Inflammatory macrophage (primary cell): ENCODE data around the gene DNAI1.

Experiments
- DNase-seq, 2 donors: peaks; one replicate each; pipeline ENCODE4 v3.0.0-alpha.2; 2020 to 2022

Gene DNAI1

DNA sequence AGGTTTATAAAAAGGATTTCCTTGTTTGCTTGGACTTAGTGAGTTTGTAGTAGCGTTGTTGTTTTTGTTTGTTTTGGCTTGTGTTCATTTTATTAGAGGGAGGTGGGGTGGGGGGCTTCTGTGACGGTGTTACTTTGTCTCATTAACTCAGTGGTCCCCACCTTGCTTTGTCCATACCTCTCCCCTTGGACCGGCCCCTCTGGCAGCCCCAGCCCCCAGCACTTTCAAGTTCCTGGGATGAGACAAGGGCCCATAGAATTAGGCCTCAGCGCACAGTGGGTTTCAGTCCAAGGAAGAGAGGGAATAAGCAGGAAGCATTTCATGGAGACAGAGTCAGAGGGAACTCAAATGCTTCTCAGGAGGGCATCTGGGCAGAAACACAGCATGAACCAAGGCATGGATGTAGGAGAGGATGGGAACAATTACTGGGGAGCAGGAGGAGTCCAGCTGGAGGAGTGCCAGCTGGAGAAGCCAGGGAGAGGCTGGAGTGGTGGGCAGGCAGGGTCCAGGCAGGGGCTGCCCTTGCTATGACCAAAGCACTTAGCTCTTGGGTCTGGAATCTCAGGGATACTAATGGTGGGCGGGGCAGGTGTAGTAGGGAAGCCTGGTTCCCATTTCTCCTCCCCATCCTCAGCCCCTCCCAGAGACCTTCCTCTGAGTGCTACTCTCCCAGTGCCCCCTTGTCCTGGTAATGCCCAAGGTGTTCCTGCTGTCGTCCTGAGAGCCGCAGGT, 87.7 kb downstream of the DNAI1 start:
- DNase-seq, result no peak

DNA sequence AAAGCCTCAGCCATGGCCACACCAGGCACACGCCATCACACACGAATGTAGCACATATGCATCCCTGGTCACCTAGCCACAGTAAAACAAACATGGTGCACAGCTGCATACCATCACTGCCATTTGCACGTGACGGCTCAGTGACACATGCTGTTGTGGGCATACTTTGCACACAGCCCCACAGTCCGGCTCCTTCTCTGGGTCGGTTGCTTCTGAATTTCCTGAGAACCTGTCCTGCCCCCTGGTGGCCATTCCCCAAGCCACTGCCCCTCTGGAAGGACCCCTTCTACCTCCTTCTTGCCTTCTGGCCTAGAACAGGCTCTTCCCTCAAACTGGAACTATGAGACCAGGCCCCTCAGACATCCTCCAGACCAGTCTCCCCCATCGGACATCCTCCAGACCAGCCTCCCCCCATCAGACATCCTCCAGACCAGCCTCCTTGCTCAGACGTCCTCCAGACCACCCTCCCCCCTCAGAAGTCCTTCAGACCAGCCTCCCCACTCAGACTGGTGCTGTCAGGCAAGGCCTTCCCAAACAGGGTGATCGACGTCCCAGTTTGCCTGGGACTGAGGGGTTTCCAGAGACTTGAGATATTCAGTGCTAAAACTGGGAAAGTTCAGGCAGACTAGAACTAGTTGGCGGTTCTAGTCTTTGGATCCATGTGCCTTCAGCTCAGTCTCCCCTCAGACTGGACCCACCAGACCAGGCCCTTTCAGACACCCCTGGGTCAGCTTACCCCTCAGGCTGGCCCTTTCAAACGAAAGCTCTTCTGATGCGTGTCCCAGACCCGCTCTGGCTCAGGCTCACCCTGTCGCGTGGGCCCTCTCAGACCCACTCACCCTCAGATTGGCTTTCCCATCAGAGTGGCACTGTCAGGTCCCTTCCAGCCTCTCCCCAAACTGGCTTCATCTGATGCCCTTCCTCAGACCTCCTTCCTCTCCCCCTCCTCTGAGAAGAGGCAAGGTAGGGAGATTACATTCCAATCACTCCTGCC, 88.5 kb downstream of the DNAI1 start:
- DNase-seq, result peak; percentile 61 to 70

DNA sequence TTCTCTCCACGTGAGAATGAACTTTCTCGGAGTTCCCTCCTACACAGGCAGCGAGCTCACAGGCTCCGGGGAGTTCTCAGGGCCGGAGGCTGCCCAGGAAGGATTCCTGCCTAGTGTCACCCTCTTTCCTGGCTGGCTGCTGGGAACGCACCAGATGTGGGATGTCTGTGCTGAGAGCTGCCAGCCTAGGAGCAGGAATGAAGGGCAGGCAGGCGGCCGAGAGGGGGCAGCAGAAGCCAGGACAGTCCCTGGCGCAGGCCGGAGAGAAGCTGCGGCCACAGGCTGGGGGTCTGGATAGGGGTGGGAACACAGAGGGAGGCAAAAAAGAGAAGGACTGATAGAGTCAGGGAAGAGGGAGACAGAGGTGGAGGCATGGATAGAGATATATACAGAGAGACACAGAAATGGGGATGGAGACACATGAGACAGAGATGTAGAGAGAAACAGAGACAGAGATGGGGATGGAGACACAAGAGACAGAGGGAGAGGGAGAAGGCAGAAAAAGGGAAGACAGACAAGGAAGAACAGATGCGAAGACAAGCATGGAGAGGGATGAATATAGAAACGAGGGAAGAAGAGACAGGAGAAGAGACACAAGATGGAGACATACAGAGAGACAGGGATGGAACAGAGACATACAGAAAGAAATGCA, 89.5 kb downstream of the DNAI1 start:
- peak; percentile 35 to 58 for DNase-seq

DNA sequence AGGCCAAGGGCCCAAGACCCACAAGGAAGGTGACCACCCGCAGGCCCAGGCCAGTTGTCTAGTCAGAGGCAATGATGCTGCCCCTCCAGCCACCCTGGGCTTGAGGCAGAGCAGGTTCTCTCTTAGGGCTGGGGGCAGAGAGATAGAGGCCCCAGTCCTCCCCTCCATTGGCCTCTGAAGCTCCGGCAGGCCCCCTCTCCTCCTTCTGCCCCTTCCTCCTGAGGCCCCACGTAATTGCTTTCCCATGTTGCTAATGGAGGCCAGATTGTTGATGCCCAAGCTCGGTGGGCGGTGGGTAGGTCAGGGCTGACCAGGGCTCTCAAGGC, 90.8 kb downstream of the DNAI1 start:
- no peak for DNase-seq

DNA sequence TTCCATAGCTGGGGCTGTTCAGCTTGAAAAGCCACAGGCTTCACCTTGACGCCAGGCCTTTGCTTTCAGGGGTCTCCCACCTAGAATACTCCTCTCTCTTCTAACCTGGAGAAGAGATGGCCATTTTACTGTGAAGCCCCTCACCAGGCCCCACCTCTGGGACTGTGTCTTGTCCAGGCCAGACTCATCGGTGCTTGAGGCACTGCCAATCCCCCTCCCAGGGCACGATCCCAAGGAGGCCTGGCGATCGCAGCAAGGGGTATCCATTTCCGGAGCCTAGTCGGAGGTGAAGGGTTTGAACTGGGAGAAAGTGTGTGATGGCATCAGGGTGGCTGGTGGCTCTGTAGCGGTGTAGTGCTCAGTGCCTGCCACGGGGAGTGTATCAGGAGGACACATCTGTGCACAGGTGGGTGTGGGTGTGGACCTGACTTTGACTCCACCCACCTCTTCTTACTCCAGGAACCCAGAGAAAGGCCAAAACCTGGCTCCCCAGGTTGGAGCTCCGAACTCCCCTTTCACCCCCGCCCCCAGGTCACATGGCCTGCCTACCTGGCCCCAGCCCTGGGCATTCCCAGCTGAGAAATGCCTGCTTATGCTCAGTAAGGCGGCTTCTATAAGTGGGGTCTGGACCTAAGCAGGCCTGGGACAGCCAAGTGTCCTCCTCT, 91.5 kb downstream of the DNAI1 start:
- no peak for DNase-seq

DNA sequence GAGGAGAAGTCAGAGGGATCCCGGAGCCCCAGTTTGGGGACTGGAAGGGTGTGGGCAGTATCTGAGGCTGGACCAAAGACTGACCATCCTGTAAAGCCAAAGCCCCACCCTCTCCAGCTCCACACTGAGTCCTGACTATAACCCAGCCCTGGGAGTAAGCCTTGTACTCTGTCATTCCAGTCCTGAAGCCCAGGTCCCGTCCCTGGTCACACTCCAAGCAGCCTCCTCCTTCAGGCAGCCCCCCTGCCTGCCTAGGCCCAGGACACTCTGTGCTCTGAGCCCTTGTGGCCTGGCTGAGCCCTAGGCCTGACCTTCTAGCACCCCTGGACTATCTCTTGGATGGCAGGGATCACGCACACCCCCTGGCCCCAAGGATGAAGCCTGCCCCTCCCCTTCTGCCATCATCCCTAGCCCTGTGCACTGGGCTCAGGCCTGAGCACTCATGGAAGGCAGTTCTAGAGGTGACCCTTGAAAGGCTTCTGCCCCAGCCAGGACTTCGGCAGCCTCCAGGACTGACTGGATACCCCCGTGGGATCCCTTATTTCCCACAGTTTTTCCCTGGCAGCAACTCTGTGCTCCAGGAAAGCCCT, 92.2 kb downstream of the DNAI1 start:
- DNase-seq, result no peak

DNA sequence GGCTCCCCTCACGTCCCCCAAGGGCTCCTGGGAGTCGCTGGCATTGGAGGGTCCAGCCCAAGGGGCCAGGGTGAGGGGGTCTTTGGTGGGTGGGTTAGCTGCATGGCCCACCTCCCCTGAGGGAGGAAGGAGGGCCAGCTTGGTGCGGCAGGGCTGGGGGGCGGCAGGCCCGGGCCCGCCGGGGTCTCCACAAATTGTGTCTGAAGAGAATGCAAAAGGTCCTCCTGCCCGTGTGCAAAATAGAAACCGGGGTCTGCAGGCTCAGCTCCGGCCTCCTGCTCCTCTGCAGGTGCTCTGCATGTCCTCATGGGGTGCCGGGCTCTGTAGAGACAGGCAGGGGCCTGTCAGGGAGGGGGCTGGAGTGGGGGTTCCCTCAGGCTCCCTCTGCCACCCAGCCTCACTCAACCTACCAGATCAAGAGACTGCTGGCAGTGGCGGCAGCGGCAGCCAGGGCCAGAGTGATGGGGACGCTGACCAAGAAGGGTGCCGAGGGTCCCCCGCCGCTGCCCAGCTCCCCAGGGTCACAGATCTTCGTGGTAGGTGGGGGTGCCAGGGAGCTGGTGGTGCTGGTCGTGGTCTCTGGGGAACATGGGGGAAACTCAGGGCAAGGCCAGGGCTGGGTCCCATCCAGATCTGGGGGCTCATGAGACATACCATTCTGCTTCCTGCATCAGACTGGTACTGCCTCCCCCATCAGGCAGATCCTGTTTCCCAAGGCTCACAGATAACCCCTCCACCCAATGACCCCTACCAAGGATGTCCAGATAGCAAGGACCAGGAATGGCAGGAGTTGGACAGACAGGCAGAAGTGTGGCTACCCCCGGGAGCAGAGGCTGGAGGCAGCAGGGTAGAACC, 93.4 kb downstream of the DNAI1 start:
- DNase-seq, result no peak

DNA sequence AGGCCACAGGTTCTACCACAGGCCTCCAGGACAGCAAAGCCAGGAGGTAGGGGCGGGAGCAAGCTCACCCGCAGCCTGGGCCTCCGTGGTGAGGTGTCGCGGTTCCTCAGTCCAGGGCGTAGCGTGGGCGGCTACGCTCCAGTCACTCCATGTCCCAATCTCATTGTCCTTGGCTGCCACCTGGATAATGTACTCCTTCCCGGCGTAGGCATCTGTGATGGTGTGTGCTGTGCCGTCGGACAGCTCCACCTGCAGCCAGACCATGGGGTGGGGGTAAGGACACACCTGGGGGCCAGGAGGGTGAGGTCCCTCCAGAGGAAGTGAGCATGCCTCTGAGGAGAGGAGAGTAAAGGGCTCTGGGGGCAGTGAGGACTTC, 94.0 kb downstream of the DNAI1 start:
- DNase-seq, result no peak

DNA sequence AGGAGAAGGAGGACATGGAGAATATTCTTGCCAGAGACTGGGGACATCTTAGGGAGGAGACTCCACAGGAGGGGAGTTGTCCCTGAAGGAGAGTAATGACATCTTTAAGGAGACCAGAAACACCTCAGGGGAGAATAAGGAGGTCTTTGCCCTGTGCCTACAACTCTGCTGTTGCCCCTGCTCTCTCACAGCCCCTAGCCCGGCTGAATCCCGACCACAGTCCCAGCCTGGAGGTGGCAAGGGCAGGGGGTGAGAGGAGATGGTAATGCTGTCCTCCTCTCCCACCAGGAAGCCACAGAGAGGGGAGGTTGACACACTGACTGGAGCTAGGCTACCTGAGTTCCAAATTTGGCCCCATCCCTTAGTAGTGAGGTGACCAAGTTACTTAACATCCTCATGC, 94.4 kb downstream of the DNAI1 start:
- DNase-seq, result no peak

DNA sequence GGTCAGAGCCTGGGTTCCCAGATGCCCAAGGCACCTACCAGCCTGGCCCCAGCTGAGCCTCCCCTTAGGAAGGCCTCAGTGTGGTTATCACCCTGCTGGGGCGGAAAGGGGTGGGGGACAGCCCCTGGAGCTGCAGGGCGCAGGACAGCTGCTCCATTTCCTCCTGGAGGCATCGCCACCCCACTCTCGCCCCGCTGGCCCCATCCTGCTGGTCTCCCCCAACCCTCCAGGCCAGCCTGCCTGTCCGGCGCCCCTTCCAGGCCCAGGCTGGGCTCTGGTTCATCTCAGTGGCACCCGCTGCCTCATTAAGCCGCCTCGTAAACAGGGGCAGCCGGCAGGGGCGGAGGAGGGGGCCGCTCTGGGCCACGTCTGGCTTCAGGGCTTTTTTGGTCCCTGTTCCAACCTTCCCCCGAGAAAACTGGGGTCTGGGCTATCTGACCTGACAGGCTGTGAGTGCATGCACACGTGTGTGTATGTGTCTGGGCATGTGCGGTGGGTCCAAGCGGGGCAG, 95.0 kb downstream of the DNAI1 start:
- DNase-seq, result no peak

DNA sequence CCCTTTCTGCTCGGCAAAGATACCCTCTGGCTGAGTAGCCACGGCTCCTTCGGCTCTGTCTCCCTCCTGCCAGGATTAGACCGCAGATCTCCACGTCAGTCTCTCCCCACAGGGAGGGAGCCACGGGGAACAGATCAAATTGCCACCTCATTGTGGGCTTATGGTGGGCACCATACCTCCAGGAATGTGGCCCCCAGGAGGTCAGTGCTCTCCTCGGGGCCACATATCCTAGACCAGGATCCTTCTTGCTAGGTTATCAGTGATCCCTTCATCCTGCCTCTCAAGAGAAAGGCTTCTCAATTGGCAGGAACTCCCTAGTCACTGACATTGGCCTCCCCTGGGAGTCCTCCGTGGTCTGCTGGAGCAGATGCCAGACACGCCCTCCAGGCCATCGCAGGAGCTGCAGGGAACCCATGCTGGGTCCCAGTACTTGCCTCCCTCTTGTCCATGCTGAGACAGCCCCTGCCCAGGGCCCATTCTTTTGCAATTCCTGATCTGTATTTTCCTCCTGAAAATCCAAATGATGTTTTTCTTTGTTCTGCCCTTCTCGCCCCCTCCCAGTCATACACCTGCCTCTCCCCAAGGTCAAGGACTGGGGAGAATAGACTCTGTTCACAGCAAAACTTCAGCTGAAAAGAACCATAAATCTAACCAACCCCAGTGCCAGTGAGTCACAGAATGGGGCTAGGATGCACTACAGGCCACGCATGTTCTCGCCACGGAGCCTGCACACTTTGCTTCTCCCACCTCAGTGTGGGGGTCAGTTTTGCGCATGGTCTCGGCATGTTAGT, 95.8 kb downstream of the DNAI1 start:
- no peak for DNase-seq

DNA sequence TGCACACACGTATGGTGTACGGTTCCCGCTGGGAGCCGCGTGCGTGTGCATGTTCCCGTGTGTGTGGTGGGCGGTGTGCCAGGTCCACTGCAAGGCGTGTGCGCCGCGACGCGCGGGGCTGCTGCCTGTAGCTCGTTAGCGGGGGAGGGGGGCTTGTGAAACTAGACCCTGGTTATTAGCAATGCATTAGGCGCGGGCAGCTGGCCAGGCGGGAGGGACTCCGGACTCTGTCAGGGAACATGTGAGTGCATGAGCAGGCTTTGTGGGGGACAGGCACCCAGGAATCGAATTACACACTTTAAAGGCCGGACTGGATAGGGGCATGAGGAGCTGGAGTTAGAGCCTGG, 96.4 kb downstream of the DNAI1 start:
- DNase-seq, result no peak

DNA sequence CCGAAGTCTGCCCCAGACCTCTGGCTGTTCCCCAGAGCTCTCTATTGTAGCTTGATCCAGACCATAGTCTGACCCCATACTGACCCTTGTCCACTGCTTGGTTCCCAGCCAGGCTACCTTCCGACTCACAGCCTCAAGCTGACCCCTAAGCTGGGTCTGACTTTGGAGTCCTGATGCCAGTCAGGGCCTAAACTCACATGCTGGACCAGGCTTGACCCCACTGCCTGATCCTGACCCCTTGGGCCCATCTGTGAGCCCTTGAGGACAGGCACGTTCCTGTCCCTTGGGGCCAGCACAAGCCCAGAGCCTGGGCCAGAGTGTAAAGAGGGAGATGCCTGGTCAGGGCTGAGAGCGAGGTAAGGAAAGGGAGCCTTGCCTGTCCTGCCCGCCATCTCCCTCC, 96.9 kb downstream of the DNAI1 start:
- no peak for DNase-seq

DNA sequence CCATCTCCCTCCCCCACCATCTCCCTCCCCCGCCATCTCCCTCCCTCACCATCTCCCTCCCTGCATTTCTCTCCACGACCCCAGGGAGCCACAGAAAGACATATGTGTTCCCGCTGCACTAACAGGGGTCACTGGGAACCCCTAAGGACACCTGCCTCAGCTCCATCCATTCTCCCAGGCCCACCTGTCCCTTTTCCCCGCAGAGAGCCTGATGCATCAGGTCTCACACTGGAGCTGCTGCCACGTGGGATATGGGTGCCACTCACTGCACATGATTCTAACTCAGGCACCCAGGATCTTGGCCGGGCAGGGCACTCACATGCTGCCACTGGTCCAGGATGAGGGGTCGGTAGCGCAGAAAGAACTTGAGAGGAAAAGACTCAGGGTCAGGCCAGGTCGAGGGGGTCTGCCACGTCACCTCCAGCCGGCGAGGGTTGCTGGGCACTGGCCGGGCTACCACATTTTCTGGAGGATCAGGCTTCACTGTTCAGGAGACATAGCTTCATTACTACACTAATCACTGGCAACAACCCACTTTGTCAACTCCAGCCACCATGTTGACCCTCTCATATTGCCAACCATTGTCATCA, 97.4 kb downstream of the DNAI1 start:
- DNase-seq, result no peak

DNA sequence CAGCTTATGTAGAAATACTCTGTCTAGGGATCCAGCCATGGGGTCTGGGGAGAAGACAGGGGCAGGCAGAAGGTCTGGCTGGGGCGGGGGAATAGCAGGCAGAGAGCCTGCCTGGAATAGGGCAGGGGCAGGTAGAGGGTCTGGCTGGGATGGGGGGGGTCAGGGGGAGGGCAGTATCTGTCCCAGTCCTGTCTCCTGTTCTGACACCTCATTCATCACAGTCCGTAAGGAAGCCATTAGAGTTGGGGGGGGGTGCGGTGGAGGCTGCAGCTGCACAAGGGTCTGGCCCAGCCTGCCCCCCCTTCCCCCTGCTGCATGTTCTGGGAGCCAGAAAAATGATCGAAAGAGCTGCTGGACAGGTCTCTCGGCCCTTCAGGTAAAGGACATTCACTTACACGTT, 98.3 kb downstream of the DNAI1 start:
- no peak for DNase-seq

DNA sequence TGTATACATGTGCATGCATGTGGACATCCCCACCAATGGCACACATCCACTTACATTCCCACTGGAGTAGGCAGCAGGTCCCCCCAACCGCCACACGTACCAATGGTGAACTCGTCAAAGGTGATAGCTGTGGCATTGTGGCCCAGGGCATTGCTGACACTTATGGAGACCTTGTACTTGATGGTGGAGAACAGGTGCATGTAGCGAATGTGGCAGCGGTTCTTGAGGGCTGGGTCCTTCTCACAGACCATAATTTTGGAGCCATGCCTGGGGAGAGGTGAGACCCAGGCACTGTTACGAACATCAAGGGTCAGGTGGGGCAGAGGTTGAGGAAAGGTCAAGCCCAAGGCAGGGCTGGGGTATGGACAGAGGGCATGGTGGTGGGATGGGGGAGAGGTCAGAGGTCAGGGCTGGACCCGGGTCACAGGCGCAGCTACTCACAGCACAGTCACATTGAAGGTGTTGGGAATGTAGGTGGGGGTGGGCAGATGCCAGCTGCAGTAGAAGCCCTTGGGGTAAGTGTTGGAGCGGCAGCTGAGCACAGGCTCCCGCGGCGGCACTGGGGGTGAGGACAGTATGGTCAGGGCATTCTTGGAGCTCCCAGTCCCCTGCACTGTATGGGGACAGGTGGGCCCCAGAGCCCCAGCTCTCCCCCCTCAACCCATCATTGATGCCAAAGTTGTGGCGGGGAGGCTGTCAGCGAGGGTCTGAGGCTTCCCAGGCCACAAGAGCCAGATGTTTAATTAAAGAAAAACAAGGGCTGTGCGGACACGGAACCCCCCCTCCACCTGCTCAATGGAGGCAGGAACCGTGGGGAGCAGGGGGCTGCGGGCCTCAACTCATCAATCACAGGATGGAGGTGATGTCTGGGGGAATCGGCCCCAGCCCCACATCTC, 99.1 kb downstream of the DNAI1 start:
- no peak for DNase-seq

DNA sequence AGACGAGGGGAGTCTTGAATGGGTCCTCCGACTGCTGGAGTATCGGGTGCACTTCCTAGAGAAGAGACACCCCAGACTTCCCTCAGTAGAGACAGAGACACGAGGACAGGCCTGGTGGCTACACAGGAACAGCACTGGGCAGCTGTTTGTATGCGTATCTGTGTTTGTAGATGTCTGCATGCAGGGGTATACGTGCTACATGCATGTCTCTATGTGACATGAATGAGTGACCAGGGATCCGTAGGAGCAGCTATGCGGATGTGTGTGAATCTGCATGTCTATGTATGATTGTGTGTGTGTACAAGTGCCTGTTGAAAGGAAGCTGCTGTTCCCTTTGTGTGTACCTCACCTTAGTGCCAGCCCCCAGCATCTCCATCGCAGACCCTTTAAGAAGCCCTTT, 99.8 kb downstream of the DNAI1 start:
- no peak for DNase-seq

DNA sequence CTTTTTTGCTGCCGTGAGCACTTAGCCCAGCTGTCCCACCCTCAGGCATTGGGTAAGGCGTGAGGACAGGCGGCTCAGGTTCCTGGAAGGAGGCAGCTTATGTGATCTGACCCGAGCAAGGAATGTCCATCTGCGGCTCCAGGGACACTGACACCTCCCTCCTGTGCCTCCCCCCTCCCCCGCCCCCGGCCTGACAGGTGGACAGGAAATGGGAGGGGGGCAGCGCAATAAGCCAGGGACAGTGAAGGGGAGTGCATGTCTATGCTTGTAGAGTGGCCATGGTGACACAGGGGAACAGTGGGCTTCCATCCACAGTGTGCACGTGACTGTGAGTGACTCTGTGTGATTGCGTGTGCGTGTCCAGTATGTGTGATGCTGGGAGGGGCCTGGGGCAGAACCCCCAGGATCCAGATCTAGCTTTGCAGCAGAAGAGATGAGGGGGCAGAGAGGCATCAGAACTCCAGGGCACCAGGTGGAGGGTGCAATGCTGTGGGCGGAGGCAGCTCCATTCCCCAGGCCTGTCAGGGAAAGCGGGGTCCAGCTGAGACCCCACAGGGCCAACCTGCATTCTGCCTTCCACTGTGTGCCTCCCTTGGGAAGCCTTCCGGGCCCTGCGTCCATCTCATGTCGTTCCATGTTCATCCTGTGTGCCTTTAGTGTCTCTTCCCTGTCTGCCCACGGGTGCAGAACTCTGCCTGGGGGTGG, 100.5 kb downstream of the DNAI1 start:
- DNase-seq, result no peak
